Stimulated activated naive CD4-positive, alpha-beta T cell treated with Interleukin-2 at 50 U/mL for 16 hours (primary cell): ENCODE data around the gene PSMD8.
"Not testable (repeated sequence)": the region's sequence is repeated elsewhere in the genome, so short reads cannot be mapped to it uniquely, and the experiment has no call there.

Experiments
- DNase-seq: peaks from one replicate; lab custom pipeline; 2025; lab: John Stamatoyannopoulos, UW

Gene PSMD8

DNA sequence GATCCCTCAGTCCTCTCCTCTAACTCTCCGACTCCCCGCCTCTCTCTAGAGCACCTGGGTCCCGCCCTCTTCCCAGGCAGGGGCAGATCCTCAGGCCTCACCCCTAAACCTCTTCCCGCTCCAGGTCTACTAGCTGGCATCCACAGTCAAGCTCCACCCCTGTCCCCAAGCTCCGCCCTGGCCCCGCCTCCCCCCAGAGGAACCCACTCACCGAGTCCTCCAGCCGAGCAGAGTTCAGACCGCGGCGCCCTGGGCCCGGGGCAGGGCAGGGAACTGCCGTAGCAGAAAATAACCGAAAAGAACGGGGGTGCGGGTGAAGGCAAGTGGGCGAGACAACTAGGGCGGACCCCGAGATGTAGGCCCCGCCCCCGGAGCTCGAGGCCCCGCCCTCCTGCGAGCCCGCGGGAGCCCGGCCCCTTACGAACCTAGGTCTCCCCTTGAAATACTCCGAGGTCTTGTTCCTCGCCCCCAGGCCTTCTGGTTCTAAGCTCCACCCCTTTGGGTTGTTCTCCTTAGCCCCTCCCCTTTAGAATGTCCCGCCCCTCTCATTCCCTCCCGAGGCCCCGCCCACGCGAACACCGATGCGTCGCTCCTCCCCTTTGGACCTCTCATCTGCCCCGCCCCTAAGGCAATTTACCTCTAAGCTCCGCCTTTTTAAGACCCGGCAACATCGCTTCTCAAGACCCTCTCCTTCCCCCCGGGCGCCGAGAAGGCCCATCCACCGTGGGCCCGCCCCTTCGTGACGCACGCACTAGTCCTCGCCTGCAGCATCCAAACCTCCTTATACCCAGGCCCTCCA lies 13.4 kb downstream of the PSMD8 start, which contains the start of gene GGN:
Gene GGN, minus strand, starts transcription at position 485 of the 799 bp plus-strand sequence. CDS start 773 bp downstream, outside the sequence.
- peak; percentile 74 for DNase-seq

DNA sequence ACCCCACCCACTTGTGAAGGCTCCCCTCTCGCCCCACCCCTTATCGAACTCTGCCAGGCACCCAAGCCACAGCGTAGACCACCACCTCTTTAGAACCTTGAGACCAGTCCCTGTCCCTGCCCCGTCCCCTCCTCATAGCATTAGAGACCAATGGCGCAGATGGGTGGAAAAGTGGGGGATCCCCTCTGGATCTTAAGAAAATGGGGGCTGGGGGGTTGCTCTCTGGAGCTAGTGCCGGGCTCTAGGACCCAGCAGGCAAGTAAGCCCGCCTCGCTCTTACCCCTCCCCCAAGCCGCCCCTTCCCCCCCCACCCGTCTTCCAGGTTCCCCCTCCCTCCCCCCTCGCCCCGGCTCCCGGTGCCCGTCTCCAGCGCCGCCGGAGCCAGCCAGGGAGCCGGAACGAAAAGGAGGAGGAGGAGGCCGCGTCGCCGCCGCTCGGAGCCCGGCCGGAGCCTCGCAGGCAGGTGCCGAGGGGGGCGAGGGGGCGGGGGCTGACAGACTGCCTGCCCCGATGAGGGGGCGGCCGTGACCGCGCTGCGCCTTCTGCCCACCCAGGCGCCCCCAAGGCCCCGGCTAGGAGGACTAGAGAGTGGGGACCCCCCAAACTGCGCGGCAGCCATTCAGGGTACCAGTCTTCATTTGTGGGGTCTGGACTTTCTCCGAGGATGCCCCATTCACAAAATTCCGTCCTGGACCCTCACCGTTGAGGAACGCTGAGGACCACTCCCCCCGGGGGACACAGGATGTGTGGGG lies 14.2 kb downstream of the PSMD8 start, which contains the start of gene SPRED3:
Gene SPRED3, plus strand, starts transcription at position 349 of the 752 bp plus-strand sequence. CDS start 1,606 bp downstream, outside the sequence.
- DNase-seq, result no peak

DNA sequence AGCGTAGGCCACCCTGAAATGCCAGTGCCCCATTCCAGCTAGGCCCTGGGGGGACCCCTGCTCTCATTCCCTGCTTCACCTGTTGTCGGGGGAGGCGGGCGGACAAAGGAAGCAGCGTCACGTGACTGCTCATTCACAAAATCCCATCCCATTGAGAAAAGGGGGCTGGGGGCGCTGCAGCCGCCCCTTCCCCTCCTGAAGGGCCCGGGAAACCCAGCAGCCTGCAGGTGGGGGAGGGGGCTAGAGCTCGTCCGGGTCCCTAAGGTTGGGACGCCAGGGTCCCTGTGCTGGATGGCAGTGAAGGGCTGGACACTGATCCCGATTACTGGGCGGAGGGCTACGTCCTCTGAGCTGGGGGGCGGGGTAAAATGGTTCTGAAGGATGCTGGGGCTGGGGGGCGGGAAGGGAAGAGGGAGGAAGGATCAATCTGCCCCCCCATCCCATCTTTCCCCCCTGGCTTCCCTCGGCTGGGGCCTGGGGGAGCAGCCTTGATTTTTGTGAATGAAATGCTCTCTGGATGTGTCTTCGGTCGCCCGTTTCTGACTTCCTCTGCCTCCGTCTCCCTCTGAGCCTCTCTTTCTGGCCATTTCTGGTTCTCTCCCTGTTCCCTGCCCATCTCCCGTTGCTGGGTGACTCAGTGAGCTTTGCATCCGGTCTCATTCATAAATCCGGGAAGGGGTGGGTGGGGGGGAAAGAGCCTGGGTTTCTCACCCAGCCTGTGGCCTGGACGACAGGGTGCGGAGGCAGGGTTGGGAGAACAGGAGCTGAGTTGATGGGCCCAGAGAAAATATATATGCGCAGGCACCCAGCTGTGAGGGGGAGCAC lies 14.9 kb downstream of the PSMD8 start:
- no peak for DNase-seq

DNA sequence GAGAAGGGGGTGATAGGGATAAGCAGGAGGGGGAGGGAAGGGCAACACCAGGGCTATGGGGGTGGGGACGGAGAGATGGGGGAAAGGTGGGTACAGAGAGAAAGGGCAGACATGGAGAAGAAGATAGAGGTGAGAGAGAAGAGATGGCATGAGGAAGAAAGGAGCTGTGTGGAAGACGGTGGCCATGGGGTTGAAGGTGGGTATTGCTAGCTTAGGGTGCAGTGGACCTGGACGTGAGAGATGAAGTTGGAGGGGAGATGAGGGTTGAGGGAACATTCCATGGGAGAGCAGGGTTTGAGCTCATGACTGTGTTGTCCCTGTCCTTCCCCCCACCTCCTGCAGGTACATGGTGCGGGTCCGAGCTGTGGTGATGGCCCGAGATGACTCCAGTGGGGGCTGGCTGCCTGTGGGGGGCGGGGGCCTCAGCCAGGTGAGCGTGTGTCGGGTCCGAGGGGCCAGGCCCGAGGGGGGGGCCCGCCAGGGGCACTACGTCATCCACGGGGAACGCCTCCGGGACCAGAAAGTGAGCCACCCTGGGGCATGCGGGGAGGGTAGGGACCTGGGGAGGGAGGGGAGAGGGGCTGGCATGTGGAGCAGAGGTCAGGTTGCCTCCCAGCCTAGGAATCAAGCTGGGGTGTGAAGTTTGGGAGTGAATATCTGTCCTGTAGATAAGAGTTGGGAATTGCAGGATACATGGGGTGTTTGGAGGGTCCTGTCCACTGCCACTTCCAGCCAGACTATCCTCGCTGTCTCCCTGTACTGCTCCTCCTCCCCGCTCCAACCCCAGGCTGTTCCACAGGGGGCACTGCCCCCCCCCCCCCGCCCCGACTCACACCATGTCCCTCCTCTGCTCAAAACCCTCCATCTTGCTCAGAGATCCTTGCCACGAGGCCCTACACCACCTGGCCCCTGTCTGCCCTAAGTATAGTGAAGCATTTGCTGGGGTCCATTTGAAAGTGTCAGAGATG lies 15.9 kb downstream of the PSMD8 start:
- DNase-seq, result no peak

DNA sequence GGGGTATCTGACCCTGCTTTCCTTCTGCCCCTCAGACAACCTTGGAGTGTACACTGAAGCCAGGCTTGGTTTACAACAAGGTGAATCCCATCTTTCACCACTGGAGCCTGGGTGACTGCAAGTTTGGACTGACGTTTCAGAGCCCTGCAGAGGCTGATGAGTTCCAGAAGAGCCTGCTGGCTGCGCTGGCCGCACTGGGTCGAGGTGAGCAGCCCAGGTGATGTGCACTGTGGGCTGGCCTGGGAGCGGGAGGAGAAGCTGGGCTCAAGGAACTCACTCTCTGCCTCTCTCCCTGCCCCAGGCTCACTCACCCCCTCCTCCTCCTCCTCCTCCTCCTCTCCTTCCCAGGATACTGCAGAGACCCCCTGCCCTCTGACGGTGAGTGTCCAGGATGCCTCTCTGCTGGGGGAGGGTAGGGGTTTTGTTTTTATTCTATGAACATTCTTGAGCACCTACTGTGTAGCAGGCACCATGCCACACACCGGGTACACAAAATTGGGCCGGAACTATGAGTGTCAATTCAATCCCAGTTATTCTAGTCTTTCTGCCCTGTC lies 17.6 kb downstream of the PSMD8 start:
- no peak for DNase-seq

DNA sequence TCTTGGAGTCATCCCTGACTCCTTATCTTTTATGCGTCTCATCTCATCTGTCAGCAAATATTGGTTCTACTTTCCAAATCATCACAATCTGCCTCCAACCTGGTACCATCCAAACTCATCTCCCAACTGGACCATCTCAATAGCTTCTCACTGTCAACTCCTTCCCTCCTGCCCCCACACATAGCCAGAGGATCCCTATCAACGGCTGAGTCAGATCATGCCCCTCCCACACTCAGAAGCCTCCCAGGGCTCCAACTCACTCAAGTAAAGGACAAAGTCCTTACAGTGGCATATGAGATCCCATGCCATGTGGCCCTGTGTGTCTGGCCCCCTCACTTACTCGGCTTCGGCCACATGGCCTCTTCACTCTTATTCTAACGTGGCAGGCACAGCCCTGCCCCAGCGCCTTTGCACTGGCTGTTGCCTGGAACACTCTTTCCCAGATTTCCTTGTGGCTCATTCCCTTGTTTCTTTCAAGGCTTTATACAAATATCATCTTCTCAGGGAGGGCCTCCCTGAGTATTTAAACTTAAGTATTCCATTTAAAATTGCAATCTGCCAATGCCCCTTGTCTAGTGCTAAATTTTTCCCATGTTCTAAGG lies 18.4 kb downstream of the PSMD8 start:
- no peak for DNase-seq

DNA sequence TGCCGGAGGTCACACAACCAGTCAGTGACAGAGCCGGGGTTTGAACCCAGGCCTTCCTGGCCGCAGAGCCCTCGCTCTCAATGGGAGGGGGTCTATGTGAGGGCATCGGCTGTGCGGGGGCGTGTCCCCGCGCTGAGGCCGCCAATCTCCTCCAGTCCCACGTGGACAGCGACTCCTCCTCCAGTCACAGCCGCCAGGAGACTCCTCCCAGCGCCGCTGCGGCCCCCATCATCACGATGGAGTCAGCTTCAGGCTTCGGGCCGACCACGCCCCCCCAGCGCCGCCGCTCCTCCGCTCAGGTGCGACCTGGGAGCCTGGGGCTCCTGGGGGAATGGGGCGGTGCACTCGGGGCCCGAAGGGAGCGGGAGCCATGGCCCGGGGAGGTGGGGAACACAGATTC lies 20.1 kb downstream of the PSMD8 start:
- peak; percentile 70 for DNase-seq

DNA sequence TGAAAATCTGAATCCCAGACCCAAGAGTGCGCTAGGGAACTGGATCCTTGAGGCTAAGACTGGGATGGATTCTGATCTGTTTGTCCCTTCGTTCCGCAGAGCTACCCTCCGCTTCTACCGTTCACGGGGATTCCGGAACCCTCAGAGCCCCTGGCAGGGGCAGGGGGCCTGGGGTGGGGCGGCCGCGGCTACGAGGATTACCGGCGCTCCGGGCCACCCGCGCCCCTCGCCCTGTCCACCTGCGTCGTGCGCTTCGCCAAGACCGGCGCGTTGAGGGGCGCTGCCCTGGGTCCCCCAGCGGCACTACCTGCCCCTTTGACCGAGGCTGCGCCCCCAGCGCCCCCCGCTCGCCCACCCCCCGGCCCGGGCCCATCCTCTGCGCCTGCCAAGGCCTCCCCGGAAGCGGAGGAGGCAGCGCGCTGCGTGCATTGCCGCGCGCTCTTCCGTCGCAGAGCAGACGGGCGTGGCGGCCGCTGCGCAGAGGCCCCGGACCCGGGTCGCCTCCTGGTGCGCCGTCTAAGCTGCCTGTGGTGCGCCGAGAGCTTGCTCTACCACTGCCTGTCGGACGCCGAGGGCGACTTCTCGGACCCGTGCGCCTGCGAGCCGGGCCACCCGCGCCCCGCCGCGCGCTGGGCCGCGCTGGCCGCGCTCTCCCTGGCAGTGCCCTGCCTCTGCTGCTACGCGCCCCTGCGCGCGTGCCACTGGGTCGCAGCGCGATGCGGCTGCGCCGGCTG lies 21.2 kb downstream of the PSMD8 start:
- DNase-seq, result peak; percentile 20

DNA sequence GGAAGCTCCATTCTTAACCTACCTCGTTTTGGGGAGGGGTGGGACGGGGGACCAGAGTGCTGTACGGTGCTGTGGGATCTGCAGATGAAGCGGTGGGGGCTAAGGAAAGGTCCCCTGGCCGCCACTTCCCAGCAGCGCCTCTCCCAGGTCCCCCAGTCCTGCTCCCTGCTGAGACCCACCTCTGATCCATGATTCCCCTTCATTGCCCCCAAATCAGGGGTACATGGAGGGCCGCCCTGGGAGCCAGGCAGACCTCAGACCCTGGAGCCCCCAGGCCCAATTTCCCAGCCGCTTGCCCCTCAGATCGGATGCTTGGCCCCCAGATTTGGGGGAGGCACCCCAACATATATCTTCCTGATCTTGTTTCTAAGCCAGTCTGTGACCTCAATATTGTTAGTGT lies 24.7 kb downstream of the PSMD8 start:
- DNase-seq, result no peak

DNA sequence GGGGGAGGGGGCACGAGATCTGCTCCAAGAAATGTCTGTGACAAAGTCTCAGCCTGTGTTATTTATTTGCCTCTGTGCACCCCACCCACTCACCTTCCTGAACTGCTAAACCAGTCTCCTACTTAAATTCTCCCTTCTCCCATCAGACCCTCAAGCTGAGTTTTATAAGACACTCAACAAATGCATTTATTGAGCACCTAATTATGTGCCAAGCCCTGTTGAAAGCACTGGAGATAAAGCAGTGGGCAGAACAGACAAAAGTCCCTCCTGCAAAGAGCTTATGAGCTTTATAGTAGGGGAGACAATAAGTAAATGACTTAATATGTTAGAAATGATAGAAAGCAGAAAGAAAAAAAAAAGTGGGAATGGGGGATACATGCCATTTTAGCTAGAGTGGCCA lies 25.2 kb downstream of the PSMD8 start:
- DNase-seq, result no peak

DNA sequence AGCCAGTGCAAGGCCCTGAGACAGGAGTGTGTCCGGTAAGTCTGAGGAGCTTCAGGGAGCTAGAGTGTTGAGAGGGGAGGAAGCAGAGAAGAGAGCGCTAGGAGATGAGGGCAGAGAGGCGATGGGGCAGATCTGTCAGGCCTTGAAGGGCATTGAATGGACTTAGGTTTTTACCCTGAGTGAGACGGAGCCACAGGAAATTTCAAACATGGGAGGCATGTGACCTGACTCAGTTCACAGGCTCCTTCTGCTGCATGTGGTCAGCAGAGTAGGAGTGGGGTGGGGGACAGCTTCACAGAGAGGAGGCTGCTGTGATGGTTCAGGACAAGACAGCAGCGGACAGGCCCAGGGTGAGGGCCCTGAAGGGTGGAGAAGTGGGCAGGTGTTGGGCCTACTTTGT lies 26.0 kb downstream of the PSMD8 start:
- no peak for DNase-seq

DNA sequence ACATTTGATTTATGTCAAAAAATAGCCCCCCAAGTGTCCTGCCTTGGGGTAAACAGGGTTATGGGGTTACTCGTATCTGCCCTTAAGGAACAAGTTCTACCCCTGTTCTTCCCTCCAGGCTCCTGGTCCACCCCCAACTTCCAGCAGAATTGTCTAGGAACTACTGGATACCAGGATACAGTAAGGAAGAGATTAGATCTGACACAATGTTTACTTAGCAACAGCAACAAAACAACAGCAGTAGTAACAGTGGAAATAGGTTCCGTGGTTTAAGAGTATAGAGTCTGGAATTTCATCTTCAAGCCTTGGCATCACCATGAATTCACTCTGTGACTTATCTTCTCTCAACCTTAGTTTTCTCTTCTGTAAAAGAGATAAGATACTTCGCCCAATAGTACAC lies 26.8 kb downstream of the PSMD8 start:
- DNase-seq, result no peak

DNA sequence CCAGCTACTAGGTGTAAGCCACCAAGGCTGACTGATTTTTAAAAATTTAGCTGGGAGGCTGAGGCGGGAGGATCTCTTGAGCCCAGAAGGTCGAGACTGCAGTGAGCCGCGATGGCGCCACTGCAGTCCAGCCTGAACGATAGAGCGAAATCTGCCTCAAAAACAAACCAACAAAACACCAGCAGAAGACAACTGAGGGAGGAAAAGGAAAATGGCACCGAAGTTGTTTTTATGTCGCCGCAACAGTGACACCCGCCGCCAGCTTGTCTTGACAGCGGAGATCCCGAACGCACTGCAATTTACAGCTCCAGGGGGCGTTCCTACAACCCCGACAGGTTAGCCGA lies 28.2 kb downstream of the PSMD8 start:
- DNase-seq, result no peak

DNA sequence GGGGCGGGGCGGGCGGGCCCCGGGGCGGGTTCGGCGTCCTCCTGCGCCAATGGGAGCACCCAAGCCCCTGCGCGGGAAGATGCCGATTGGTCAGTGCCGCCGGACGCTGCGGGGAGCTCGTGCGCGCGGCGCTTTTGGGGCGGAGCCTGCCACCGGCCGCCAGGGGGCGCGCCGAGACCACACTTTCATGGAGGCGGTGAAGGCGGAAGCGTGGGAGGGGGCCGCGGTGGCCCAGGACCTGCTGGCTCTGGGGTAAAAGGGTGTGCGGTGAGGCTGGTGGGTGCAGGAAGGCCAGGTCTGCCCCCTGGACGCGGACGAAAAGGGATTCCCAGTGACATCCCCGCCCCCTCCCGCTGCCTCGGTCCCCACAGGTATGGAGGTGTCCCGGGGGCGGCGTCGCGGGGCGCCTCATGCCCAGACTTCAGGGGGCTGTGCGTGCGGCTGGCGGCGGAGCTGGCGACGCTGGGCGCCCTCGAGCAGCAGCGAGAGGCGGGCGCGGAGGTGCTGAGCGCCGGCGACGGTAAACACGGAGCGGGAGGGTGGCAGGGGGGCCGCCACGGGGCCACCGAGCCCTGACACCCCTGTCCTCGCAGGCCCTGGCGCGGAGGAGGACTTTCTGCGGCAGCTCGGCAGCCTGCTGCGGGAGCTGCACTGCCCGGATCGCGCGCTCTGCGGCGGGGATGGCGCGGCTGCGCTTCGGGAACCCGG lies 28.8 kb downstream of the PSMD8 start, which contains the start of gene FAM98C:
Gene FAM98C, plus strand, starts transcription at position 127 of the 708 bp plus-strand sequence. Its CDS starts 61 bp downstream, at position 188.
- DNase-seq, result peak; percentile 98

DNA sequence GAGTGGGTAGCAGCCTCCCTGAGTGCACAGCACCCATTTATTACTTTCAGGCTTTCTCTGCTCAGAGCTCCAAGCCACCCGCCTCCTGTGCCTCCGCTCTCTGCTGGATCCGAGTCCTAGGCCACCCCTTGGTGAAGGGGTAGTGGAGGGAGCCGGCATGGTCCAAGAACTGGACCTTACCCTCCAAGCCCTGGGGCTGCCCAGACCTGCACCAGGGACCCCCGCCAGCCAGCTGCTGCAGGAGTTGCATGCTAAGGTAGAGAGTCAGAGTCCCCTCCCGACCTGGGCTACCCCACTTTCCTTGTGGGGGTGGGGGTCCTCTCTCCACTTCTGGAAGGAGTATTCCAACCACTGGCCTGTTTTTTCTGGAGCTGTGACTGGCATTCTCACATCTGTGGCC lies 30.5 kb downstream of the PSMD8 start:
- DNase-seq, result no peak

DNA sequence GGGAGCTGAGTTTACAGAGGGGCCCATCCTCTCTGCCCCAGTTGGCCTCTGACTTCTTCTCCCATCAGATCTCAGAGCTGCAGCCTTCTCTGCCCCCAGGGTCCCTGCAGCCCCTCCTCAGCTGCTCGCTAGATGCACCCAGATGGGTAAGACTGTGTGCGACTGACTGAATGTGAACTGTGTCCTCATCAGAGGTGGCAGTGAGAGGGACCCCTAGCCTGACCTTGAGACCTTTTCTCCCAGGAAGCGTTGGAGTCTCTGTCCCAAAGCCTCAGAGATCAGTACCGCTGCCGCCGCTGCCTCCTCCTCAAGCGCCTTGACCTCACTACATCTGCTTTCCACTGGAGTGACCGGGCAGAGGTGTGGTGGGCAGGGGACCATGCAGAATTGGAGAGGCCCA lies 30.9 kb downstream of the PSMD8 start:
- no peak for DNase-seq

DNA sequence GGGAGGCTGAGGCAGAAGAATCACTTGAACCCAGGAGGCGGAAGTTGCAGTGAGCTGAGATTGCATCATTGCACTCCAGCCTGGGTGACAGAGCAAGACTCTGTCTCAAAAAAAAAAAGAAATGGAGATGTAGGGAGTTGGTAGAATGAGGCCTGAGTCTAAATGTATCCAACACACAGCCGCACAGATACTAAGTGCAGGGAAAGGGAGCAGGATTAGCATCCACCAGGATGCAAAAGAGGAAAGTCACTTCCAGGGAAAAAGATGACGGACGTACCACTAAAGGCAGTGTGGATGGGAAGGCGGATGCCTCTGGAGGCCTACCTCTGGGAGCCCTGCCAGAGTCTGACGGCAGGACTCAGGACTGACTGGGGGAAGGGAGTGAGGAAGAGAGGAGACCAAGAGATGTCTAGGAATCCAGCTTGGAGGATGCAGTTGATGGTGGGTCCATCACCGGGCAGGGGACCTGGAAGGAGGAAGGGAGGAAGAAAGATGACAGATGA lies 35.3 kb downstream of the PSMD8 start:
- DNase-seq, result no peak

DNA sequence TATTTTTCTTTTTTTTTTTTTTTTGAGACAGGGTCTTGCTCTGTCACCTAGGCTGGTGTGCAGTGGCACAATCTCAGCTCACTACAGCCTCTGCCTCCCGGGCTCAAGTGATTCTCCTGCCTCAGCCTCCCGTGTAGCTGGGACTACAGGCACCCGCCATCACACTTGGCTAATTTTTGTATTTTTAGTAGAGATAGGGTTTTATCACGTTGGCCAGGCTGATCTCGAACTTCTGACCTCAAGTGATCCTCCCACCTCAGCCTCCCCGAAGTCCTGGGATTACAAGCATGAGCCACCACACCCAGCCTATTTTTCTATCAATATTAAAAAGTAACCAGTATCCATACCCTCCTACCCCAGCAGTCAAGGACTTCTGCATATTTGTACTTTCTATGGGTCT lies 36.0 kb downstream of the PSMD8 start:
- not testable (repeated sequence) for DNase-seq
